HepG2 (cell line): ENCODE measurements around the gene NCKIPSD. TPM values are rescaled to one million over a fixed set of nuclear protein-coding genes. Genes with fewer than 3 reads are reported as not detected.

Source experiments
- CCDC6 ChIP-seq: sonication (generic); formaldehyde crosslinking; IDR thresholded peaks from 2 replicates; pipeline ENCODE4 v1.8.1; 2022; ENCODE audit warnings: mild to moderate bottlenecking, missing genetic modification reagents, moderate library complexity
- ELF3 ChIP-seq: IDR thresholded peaks from 2 replicates; pipeline ENCODE4 v1.6.1; 2016; ENCODE audit warnings: missing genetic modification reagents, missing compliant biosample characterization
- NFE2L2 ChIP-seq: fragments of 150-350 bp; IDR thresholded peaks from 2 replicates; pipeline ENCODE4 v1.6.1; 2014; ENCODE audit warnings: low read length
- RFX1 ChIP-seq: fragments of 450-650 bp; IDR thresholded peaks from 2 replicates; pipeline ENCODE4 v1.6.1; 2017
- SRSF1 ChIP-seq: fragments of 200-400 bp; formaldehyde crosslinking; optimal IDR thresholded peaks from 2 replicates; pipeline ENCODE3; 2017; ENCODE audit warnings: mild to moderate bottlenecking, low read depth, low read length, moderate library complexity
- ZBTB21 ChIP-seq: sonication (generic); formaldehyde crosslinking; IDR thresholded peaks from 2 replicates; pipeline ENCODE4 v1.4.0; 2020; ENCODE audit warnings: missing genetic modification reagents
- ZNF101 ChIP-seq: sonication (generic); formaldehyde crosslinking; IDR thresholded peaks from 2 replicates; pipeline ENCODE4 v1.4.0; 2020; ENCODE audit warnings: mild to moderate bottlenecking, low read depth, missing genetic modification reagents, borderline replicate concordance
- ZNF451 ChIP-seq: sonication (generic); formaldehyde crosslinking; IDR thresholded peaks from 2 replicates; pipeline ENCODE4 v1.5.0; 2020; ENCODE audit warnings: mild to moderate bottlenecking, missing genetic modification reagents
- ZNF552 ChIP-seq: sonication (generic); formaldehyde crosslinking; IDR thresholded peaks from 2 replicates; pipeline ENCODE4 v1.9.0; 2022; ENCODE audit warnings: missing genetic modification reagents, mild to moderate bottlenecking, borderline replicate concordance
- ZNF652 ChIP-seq: IDR thresholded peaks from 2 replicates; pipeline ENCODE4 v1.6.1; 2016; ENCODE audit warnings: low read depth, borderline replicate concordance
- ZSCAN29 ChIP-seq: sonication (generic); formaldehyde crosslinking; conservative IDR thresholded peaks from 2 replicates; pipeline ENCODE4 v1.4.0; 2020; ENCODE audit warnings: mild to moderate bottlenecking, missing genetic modification reagents
- polyA plus RNA-seq, 8 experiments: library from polyadenylated mRNA; depleted of rRNA in 3 of 8; stranded (reverse) in 7 of 8; unstranded in 1 of 8; fragments of >200 nt; fragmentation: Illumina TruSeq in 4 of 8; extraction: Trizol in 4 of 8; gene quantifications; 2 replicates each; pipeline versions ENCODE4 v1.2.1 to v1.2.3, GENCODE V29; 2011 to 2016; ENCODE audit warnings: low read depth in 4 of 8, missing spikeins in 1 of 8, mixed read lengths in 1 of 8; ENCODE audit not compliant: insufficient read depth in 1 of 8
- total RNA-seq, 5 experiments: library from RNA; depleted of rRNA; stranded (reverse); fragments of >200 nt; fragmentation: Illumina TruSeq; extraction: Trizol; gene quantifications; 2 replicates each; pipeline ENCODE4 v1.2.3, GENCODE V29; 2016; ENCODE audit warnings: low read depth in 1 of 5
- TF ChIP-seq, protein P1 (sequence below): sonication (generic); formaldehyde crosslinking; IDR thresholded peaks from 2 replicates; pipeline ENCODE4 v1.4.0; 2020; ENCODE audit warnings: mild to moderate bottlenecking, missing genetic modification reagents
- TF ChIP-seq, protein P2 (sequence below): sonication (generic); formaldehyde crosslinking; IDR thresholded peaks from 2 replicates; pipeline ENCODE4 v1.4.0; 2020; ENCODE audit warnings: mild to moderate bottlenecking, missing genetic modification reagents
- TF ChIP-seq, protein P3 (sequence below), 2 experiments: fragments of 450-650 bp in 1 of 2; sonication (generic) in 1 of 2; formaldehyde crosslinking; IDR thresholded peaks; 2 replicates each; pipeline versions ENCODE4 v1.5.0 to v1.8.0; 2020 to 2022; ENCODE audit warnings: mild to moderate bottlenecking in 1 of 2, missing genetic modification reagents in 1 of 2
- TF ChIP-seq, protein P4 (sequence below): sonication (generic); formaldehyde crosslinking; IDR thresholded peaks from 2 replicates; pipeline ENCODE4 v1.4.0; 2020; ENCODE audit warnings: missing genetic modification reagents, borderline replicate concordance

Gene NCKIPSD
- total and polyA plus RNA-seq, 2 of the 13 experiments (the other 11 are each of a cell fraction or from before 2014, with no cell fraction given) = 13.5 to 35.2 TPM

DNA sequence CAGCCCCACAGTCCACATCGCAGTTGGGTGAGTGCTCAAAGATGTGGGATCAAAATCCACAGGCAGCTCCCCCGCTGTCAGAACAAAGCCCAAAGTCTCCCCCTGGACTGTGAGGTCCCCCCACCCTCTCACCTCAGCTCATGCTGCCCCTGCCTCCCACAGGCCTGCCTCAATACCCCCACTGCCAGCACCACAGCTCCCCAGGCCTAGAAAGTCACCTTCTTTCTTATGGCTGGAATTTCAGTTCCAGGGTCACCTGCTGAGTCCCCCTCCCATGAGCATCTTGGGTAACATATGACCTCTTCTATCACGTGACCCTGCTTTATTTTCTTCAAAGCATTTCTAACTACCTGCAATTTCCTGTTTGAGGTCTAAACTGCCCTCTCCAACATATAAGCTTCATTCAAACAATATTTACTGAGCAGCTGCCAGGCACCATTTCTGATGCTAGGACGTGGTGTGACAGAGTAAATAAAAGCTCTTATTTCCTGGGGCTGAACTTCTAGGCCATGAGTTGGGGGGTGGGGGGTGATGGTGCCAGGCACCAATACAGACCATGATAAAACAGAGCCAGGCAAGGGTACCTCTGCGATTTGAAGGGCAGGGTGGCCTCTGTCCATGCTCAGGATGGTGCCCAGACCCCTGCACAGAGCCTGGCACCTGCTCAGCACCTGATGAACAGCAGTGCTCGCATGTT, 61.7 kb downstream of the NCKIPSD start (continued):
- TF ChIP-seq, protein P1, sequence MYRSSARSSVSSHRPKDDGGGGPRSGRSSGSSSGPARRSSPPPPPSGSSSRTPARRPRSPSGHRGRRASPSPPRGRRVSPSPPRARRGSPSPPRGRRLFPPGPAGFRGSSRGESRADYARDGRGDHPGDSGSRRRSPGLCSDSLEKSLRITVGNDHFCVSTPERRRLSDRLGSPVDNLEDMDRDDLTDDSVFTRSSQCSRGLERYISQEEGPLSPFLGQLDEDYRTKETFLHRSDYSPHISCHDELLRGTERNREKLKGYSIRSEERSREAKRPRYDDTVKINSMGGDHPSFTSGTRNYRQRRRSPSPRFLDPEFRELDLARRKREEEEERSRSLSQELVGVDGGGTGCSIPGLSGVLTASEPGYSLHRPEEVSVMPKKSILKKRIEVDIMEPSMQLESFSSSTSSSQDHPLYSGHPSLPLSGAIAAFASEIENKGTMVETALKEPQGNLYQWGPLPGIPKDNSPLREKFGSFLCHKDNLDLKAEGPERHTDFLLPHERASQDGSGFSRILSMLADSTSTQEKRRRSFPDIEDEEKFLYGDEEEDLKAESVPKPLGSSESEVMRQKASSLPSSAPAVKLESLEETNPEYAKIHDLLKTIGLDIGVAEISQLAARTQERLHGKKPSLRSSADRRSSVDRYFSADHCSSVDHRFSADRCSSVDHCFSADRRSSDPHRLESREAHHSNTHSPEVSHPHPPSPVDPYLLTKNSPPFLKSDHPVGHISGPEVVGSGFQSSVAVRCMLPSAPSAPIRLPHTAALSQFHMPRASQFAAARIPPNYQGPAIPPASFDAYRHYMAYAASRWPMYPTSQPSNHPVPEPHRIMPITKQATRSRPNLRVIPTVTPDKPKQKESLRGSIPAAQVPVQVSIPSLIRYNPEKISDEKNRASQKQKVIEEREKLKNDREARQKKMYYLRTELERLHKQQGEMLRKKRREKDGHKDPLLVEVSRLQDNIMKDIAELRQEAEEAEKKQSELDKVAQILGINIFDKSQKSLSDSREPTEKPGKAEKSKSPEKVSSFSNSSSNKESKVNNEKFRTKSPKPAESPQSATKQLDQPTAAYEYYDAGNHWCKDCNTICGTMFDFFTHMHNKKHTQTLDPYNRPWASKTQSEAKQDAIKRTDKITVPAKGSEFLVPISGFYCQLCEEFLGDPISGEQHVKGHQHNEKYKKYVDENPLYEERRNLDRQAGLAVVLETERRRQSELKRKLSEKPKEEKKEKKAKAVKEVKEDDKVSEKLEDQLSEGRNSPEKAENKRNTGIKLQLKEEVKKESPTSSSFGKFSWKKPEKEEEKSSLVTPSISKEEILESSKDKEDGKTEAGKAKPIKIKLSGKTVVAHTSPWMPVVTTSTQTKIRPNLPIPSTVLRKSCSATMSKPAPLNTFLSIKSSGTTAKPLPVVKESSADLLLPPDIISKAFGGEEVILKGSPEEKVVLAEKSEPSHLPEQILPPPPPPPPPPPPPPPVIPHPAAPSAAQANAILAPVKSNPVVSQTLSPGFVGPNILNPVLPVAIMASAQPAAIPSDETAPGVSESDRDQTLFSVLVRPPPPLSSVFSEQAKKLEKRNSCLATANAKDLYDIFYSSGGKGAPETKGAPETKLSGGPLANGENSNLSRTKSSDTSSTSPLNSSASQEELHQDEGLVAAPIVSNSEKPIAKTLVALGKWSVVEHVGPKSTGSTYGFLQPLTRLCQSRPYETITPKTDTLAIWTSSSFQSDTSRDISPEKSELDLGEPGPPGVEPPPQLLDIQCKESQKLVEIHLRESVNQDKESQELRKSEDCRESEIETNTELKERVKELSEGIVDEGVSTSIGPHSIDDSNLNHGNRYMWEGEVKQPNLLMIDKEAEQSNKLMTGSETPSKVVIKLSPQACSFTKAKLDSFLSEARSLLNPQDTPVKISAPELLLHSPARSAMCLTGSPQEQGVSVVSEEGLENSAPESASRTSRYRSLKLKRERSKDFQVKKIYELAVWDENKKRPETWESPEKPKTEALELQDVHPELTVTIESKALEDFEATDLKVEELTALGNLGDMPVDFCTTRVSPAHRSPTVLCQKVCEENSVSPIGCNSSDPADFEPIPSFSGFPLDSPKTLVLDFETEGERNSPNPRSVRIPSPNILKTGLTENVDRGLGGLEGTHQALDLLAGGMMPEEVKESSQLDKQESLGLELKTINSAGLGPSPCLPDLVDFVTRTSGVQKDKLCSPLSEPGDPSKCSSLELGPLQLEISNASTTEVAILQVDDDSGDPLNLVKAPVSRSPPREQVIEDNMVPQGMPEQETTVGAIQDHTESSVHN = no peak
- TF ChIP-seq, protein P2, sequence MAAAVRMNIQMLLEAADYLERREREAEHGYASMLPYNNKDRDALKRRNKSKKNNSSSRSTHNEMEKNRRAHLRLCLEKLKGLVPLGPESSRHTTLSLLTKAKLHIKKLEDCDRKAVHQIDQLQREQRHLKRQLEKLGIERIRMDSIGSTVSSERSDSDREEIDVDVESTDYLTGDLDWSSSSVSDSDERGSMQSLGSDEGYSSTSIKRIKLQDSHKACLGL (CRISPR knock-in tag) = no peak
- TF ChIP-seq, protein P3, sequence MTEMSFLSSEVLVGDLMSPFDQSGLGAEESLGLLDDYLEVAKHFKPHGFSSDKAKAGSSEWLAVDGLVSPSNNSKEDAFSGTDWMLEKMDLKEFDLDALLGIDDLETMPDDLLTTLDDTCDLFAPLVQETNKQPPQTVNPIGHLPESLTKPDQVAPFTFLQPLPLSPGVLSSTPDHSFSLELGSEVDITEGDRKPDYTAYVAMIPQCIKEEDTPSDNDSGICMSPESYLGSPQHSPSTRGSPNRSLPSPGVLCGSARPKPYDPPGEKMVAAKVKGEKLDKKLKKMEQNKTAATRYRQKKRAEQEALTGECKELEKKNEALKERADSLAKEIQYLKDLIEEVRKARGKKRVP (CRISPR knock-in tag; IDR thresholded peaks at IDR 0.05) = 0 out of 4 replicates have a peak, but pooled peaks of 1 of the 2 experiments have one; percentile 32
- TF ChIP-seq ELF3 (CRISPR knock-in tag) = peak; percentile 88
- no peak for TF ChIP-seq SRSF1
- TF ChIP-seq ZBTB21 (CRISPR knock-in tag) = no peak
- TF ChIP-seq NFE2L2 = no peak
- no peak for TF ChIP-seq ZSCAN29 (CRISPR knock-in tag)
- TF ChIP-seq ZNF101 (CRISPR knock-in tag) = no peak
- TF ChIP-seq RFX1 = no peak
- TF ChIP-seq CCDC6 = no peak
- no peak for TF ChIP-seq ZNF652 (CRISPR knock-in tag)
- TF ChIP-seq ZNF552 (CRISPR knock-in tag) = no peak
- TF ChIP-seq ZNF451 (CRISPR knock-in tag) = no peak
- TF ChIP-seq, protein P4, sequence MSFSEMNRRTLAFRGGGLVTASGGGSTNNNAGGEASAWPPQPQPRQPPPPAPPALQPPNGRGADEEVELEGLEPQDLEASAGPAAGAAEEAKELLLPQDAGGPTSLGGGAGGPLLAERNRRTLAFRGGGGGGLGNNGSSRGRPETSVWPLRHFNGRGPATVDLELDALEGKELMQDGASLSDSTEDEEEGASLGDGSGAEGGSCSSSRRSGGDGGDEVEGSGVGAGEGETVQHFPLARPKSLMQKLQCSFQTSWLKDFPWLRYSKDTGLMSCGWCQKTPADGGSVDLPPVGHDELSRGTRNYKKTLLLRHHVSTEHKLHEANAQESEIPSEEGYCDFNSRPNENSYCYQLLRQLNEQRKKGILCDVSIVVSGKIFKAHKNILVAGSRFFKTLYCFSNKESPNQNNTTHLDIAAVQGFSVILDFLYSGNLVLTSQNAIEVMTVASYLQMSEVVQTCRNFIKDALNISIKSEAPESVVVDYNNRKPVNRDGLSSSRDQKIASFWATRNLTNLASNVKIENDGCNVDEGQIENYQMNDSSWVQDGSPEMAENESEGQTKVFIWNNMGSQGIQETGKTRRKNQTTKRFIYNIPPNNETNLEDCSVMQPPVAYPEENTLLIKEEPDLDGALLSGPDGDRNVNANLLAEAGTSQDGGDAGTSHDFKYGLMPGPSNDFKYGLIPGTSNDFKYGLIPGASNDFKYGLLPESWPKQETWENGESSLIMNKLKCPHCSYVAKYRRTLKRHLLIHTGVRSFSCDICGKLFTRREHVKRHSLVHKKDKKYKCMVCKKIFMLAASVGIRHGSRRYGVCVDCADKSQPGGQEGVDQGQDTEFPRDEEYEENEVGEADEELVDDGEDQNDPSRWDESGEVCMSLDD (CRISPR knock-in tag) = no peak
